Measurements from ENCODE around the gene IFNLR1.

IFNLR1 gene

GRCh38 chr1:24147194-24147593 is 39.9 kb downstream of the IFNLR1 start:
- DNase-seq = no peak

GRCh38 chr1:24142546-24143534 is 44.2 kb downstream of the IFNLR1 start, which contains the start of gene IL22RA1:
Gene IL22RA1 (minus strand): TSS chr1:24143140. CDS start chr1:24143082, 58 bp downstream.
- DNase-seq = no peak

GRCh38 chr1:24141311-24141997 is 45.6 kb downstream of the IFNLR1 start:
- DNase-seq = no peak

GRCh38 chr1:24140741-24141181 is 46.3 kb downstream of the IFNLR1 start:
- no peak for DNase-seq

GRCh38 chr1:24139841-24140425 is 47.2 kb downstream of the IFNLR1 start:
- DNase-seq = no peak

GRCh38 chr1:24139222-24139489 is 47.9 kb downstream of the IFNLR1 start:
- no peak for DNase-seq

- no peak for DNase-seq
These were observed 48.4 kb downstream of the IFNLR1 start for GRCh38 chr1:24138476-24139221.

GRCh38 chr1:24136956-24137539 is 50.0 kb downstream of the IFNLR1 start:
- DNase-seq = no peak

- no peak for DNase-seq
These were observed 52.7 kb downstream of the IFNLR1 start for GRCh38 chr1:24134376-24134775.

GRCh38 chr1:24133819-24134218 is 53.3 kb downstream of the IFNLR1 start:
- DNase-seq = no peak

- no peak for DNase-seq
These were observed 56.7 kb downstream of the IFNLR1 start for GRCh38 chr1:24130385-24130784.

GRCh38 chr1:24127801-24128363 is 59.2 kb downstream of the IFNLR1 start:
- DNase-seq = no peak

GRCh38 chr1:24127134-24127800 is 59.8 kb downstream of the IFNLR1 start:
- no peak for DNase-seq

- no peak for DNase-seq
These were observed 60.4 kb downstream of the IFNLR1 start for GRCh38 chr1:24126672-24127023.

GRCh38 chr1:24126018-24126671 is 60.9 kb downstream of the IFNLR1 start:
- DNase-seq = no peak

GRCh38 chr1:24125456-24125855 is 61.6 kb downstream of the IFNLR1 start:
- no peak for DNase-seq

GRCh38 chr1:24124980-24125379 is 62.1 kb downstream of the IFNLR1 start:
- no peak for DNase-seq

- DNase-seq = no peak
These were observed 63.5 kb downstream of the IFNLR1 start for GRCh38 chr1:24123611-24124010.

- no peak for DNase-seq
These were observed 64.3 kb downstream of the IFNLR1 start for GRCh38 chr1:24122776-24123175.

- DNase-seq = no peak
These were observed 65.7 kb downstream of the IFNLR1 start for GRCh38 chr1:24121406-24121805.

- DNase-seq = no peak
These were observed 66.1 kb downstream of the IFNLR1 start for GRCh38 chr1:24120965-24121364.
